ENCODE data around the gene RNF14. TPM values are rescaled to one million over a fixed set of nuclear protein-coding genes. Genes with fewer than 3 reads are reported as not detected.

The RNF14 gene
- total and polyA plus RNA-seq, 9 of the 15 experiments (the other 6 are each of a cell fraction or from before 2014, with no cell fraction given), result 36.3 to 140 (median 75.1) TPM

- no peak for TF ChIP-seq ZBTB8A (IDR thresholded peaks at IDR 0.05; ENCODE audit: partially characterized antibody)
- no peak for TF ChIP-seq PCBP2 (IDR thresholded peaks at IDR 0.05; ENCODE audit: low read depth, low read length, poor library complexity, severe bottlenecking)
- TF ChIP-seq PKNOX1 (IDR thresholded peaks at IDR 0.05), result peak; percentile 82
- peak; percentile 35; the same call in 1 of the 2 replicates for TF ChIP-seq MBD2 (IDR thresholded peaks at IDR 0.05; ENCODE audit: borderline replicate concordance, low read depth)
- TF ChIP-seq L3MBTL2 (IDR thresholded peaks at IDR 0.05), result peak; percentile 41; the same call in 1 of the 2 replicates
- TF ChIP-seq CBX3 (IDR thresholded peaks at IDR 0.05; ENCODE audit: borderline replicate concordance in 1 of 2, low read length in 2 of 2), result peak in 1 of 2 experiments; percentile 74; a peak in 1 of 3 replicates
- TF ChIP-seq EP300 (IDR thresholded peaks at IDR 0.05; ENCODE audit: low read length), result 0 out of 2 replicates have a peak, but pooled peaks have one; percentile 17
- TF ChIP-seq BRD4 (IDR thresholded peaks at IDR 0.05), result 0 out of 2 replicates have a peak, but pooled peaks have one; percentile 54
- peak; percentile 30; the same call in 1 of the 2 replicates for TF ChIP-seq SPI1 (IDR thresholded peaks at IDR 0.05; ENCODE audit: borderline replicate concordance, low read depth, low read length)
- TF ChIP-seq POLR2B (IDR thresholded peaks at IDR 0.05; ENCODE audit: low read depth, partially characterized antibody), result peak; percentile 63
- peak in 1 of 2 experiments; percentile 67 for TF ChIP-seq AFF1 (IDR thresholded peaks at IDR 0.05; ENCODE audit: low read depth in 1 of 2, partially characterized antibody in 2 of 2)
- peak; percentile 89 for TF ChIP-seq ZNF316 (IDR thresholded peaks at IDR 0.05)
- peak; percentile 70 for TF ChIP-seq ETS1 (conservative IDR thresholded peaks at IDR 0.05; ENCODE audit: control insufficient read depth, low read depth, low read length)
- TF ChIP-seq TFAP4 (CRISPR knock-in tag; IDR thresholded peaks at IDR 0.05; ENCODE audit: borderline replicate concordance), result peak; percentile 92
- TF ChIP-seq HDAC1 (IDR thresholded peaks at IDR 0.05), result peak in 1 of 2 experiments; percentile 64; a peak in 1 of 4 replicates
- no peak for TF ChIP-seq CGGBP1 (CRISPR knock-in tag; IDR thresholded peaks at IDR 0.05)
- TF ChIP-seq ZNF23 (CRISPR knock-in tag; IDR thresholded peaks at IDR 0.05), result no peak
- TF ChIP-seq RCOR1 (IDR thresholded peaks at IDR 0.05; ENCODE audit: borderline replicate concordance in 1 of 2, low read depth in 2 of 2, low read length in 2 of 2), result peak in 1 of 2 experiments; percentile 71; a peak in 2 of 4 replicates
- TF ChIP-seq MTF1 (CRISPR knock-in tag; IDR thresholded peaks at IDR 0.05; ENCODE audit: borderline replicate concordance), result no peak
- 0 out of 2 replicates have a peak, but pooled peaks have one; percentile 42 for TF ChIP-seq MAFK (IDR thresholded peaks at IDR 0.05; ENCODE audit: low read length)
- peak; percentile 87 for TF ChIP-seq HDAC2 (IDR thresholded peaks at IDR 0.05)
Observed at GRCh38 chr5:142024771-142025304, 55.9 kb downstream of the RNF14 start (continued).

Data from K562 (cell line).